ENCODE results near the gene CEACAM19. TPM values are rescaled to one million over a fixed set of nuclear protein-coding genes. Genes with fewer than 3 reads are reported as not detected.
A peak's percentile ranks its signal among the peaks of the same experiment; 100 is the strongest.

Gene CEACAM19
- total RNA-seq, 4 donors from 2014 or later, result 0.82 to 5.2 (median 3.5) TPM

DNA sequence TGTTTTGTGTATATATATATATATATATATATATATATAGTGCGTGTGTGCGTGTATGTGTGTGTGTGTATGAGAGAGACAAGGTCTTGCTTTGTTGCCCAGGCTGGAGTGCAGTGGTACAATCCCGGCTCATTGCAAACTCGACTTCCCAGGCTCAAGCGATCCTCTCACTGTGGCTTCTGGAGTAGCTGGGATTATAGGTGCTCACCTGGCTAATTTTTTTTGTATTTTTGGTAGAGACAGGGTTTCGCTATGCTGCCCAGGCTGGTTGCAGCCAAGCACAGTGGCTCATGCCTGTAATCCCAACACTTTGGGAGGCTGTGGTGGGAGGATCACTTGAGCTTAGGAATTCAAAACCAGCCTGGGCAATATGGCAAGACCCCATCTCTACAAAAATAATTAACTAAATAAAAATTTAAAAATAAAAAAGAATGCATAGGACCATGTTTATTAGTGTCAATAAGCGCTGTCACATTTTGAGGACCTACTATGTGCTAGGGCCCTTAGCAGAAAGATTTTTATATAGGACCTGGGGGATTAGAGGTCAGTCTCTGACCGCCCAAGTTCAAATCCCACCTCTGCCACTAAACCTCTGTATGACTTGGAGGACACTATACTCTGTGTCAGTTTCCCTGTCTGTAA, 25.8 kb upstream of the CEACAM19 start:
- H3K36me3 ChIP-seq, result peaks cover 0 to 37% of the 10 kb centered on the region in 2 donors
- WGBS, 2 donors (ENCODE audit: low coverage in 1 of 2), result 72 to 78% methylated on average over 7 to 8 of the region's 8 CpGs
- TF ChIP-seq POLR2A (IDR thresholded peaks at IDR 0.05), result no peak
- TF ChIP-seq, protein P1, sequence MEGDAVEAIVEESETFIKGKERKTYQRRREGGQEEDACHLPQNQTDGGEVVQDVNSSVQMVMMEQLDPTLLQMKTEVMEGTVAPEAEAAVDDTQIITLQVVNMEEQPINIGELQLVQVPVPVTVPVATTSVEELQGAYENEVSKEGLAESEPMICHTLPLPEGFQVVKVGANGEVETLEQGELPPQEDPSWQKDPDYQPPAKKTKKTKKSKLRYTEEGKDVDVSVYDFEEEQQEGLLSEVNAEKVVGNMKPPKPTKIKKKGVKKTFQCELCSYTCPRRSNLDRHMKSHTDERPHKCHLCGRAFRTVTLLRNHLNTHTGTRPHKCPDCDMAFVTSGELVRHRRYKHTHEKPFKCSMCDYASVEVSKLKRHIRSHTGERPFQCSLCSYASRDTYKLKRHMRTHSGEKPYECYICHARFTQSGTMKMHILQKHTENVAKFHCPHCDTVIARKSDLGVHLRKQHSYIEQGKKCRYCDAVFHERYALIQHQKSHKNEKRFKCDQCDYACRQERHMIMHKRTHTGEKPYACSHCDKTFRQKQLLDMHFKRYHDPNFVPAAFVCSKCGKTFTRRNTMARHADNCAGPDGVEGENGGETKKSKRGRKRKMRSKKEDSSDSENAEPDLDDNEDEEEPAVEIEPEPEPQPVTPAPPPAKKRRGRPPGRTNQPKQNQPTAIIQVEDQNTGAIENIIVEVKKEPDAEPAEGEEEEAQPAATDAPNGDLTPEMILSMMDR (IDR thresholded peaks at IDR 0.05), result no peak
- no peak for TF ChIP-seq EP300 (IDR thresholded peaks at IDR 0.05)
- TF ChIP-seq POLR2AphosphoS5 (IDR thresholded peaks at IDR 0.05), result no peak
- no peaks in the 10 kb centered on the region for H3K9me3 ChIP-seq
- H3K4me3 ChIP-seq, result no peak overlapping the region
- no peaks in the 10 kb centered on the region for H3K27me3 ChIP-seq
- H3K27ac ChIP-seq, result no peak overlapping the region
- peaks cover 0 to 48% (median 9%) of the 10 kb centered on the region in 3 donors for H3K4me1 ChIP-seq
- no peak for ATAC-seq

DNA sequence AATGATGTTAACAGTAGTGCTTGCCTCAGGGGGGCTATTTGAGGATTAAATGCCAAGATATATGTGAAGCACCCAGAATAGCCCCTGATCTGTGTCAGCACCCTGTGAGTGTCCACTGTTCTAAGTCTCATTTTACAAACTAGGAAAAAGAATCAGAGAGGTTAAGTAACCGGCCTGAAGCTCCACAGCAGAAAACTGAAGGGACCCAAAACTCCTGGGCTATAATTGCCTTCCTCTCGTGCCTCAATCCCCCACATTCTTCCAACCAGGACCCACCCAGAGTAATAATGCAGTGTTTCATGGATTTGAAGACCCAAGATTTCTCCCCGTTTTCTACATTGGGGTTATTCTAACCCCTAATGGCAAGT, 25.2 kb upstream of the CEACAM19 start:
- Histone ChIP-seq H3K27me3 (no peaks in the 10 kb centered on the region), H3K4me1 (peaks cover 0 to 48% (median 9%) of the 10 kb centered on the region in 3 donors), H3K9me3 (no peaks in the 10 kb centered on the region), H3K4me3 (no peak overlapping the region), H3K36me3 (peaks cover 0 to 42% of the 10 kb centered on the region in 2 donors), H3K27ac (no peak overlapping the region)
- no peak for TF ChIP-seq EP300 (IDR thresholded peaks at IDR 0.05)
- no peak for TF ChIP-seq POLR2AphosphoS5 (IDR thresholded peaks at IDR 0.05)
- no peak for TF ChIP-seq POLR2A (IDR thresholded peaks at IDR 0.05)
- TF ChIP-seq, protein P1 (IDR thresholded peaks at IDR 0.05), result no peak
- ATAC-seq, result no peak
- WGBS, 2 donors (ENCODE audit: low coverage in 1 of 2), result 87 to 96% methylated on average over 3 of the region's 3 CpGs

DNA sequence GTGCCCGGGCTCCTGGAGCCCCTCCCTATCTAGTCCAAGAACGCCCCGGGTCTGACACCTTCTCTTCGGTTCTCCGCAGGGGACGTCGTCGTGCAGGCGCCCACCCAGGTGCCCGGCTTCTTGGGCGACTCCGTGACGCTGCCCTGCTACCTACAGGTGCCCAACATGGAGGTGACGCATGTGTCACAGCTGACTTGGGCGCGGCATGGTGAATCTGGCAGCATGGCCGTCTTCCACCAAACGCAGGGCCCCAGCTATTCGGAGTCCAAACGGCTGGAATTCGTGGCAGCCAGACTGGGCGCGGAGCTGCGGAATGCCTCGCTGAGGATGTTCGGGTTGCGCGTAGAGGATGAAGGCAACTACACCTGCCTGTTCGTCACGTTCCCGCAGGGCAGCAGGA, 24.1 kb upstream of the CEACAM19 start:
- no peak for ATAC-seq
- no peak for TF ChIP-seq POLR2A (IDR thresholded peaks at IDR 0.05)
- TF ChIP-seq, protein P1 (IDR thresholded peaks at IDR 0.05), result no peak
- TF ChIP-seq EP300 (IDR thresholded peaks at IDR 0.05), result no peak
- TF ChIP-seq POLR2AphosphoS5 (IDR thresholded peaks at IDR 0.05), result no peak
- Histone ChIP-seq H3K4me3 (no peak overlapping the region), H3K9me3 (no peaks in the 10 kb centered on the region), H3K27me3 (no peaks in the 10 kb centered on the region), H3K36me3 (peaks cover 0 to 53% of the 10 kb centered on the region in 2 donors), H3K27ac (peak overlapping the region in 2 of 4 donors; percentile 33 to 49), H3K4me1 (peaks cover 0 to 48% (median 9%) of the 10 kb centered on the region in 3 donors)
- WGBS, 2 donors (ENCODE audit: low coverage in 1 of 2), result 63% methylated on average over 4 of the region's 31 CpGs; no CpG with 5 or more reads in 1 of the 2 donors

DNA sequence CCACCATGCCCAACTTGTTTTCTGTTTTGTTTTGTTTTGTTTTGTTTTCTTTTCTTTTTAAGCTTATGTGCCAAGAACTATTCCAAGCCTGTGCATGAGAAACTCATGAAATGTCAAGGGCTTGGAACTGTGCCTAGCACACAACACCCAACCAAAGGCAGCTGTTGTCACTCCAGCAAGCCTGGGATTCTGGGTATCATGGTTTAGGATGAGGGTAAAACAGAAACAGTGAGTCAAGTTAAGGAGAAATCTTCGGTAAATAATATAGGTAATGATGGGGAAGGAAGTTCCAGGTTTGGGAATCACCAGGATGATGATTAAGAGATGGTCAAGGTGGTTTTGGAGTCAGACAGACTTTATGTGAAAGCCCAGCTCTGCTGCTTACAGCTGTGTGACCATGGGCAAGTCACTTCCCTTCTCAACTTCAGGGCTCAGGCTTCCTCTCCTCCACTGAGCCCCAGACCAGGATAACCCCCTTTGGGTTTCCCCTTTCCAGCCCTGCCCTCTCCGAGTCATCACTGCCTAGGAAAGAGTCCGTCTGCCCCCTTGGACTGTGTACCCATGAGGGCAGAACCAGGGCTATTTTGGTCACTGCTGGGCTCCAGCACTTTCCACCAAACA, 22.5 kb upstream of the CEACAM19 start:
- Histone ChIP-seq H3K36me3 (peaks cover 0 to 69% of the 10 kb centered on the region in 2 donors), H3K27me3 (no peaks in the 10 kb centered on the region), H3K9me3 (no peaks in the 10 kb centered on the region), H3K4me1 (peaks cover 0 to 41% (median 9%) of the 10 kb centered on the region in 3 donors), H3K27ac (peak overlapping the region in 3 of 4 donors; percentile 35 to 51 (median 49)), H3K4me3 (no peak overlapping the region)
- ATAC-seq, result no peak
- no peak for TF ChIP-seq EP300 (IDR thresholded peaks at IDR 0.05)
- TF ChIP-seq, protein P1 (IDR thresholded peaks at IDR 0.05), result no peak
- TF ChIP-seq POLR2AphosphoS5 (IDR thresholded peaks at IDR 0.05), result no peak
- TF ChIP-seq POLR2A (IDR thresholded peaks at IDR 0.05), result no peak
- 73 to 75% methylated on average over 2 to 3 of the region's 3 CpGs for WGBS, 2 donors (ENCODE audit: low coverage in 1 of 2)

Measured in gastroesophageal sphincter (tissue), 4 donors.